ENCODE data around the gene TARBP1. TPM values are rescaled to one million over a fixed set of nuclear protein-coding genes. Genes with fewer than 3 reads are reported as not detected.

TARBP1 gene
- 62.5 TPM for total RNA-seq

GRCh38 chr1:234478481-234479309 lies at the start of gene TARBP1:
TSS of gene TARBP1 (minus strand) at chr1:234479179. CDS start at chr1:234479103, 76 bp downstream.

GRCh38 chr1:234373064-234373958 lies 105.7 kb downstream of the TARBP1 start, which contains the start of gene COA6:
TSS of gene COA6 (plus strand) at chr1:234373456. CDS start at chr1:234373467, 11 bp downstream.

Other genes with a start within 250 kb of the TARBP1 start
- 24.0 TPM for gene COA6, start 105.7 kb downstream of the TARBP1 start, total RNA-seq
- 178 TPM for gene IRF2BP2, start 131.0 kb upstream of the TARBP1 start, total RNA-seq